Panc1 (cell line): ENCODE results near the gene RARB. TPM values are rescaled to one million over a fixed set of nuclear protein-coding genes. Genes with fewer than 3 reads are reported as not detected.

Source experiments
- ATAC-seq: fragments of 200-7000 bp; cut with Tn5 transposase; 2 replicates; pipeline ENCODE4 v1.9.1; 2020; ENCODE audit warnings: mild to moderate bottlenecking, moderate library complexity
- BruUV-seq: library from RNA; stranded (reverse); fragments of 400-500 nt; replicated peaks from 2 replicates; lab custom pipeline; 2021; lab: Mats Ljungman, UMichigan
- CTCF ChIA-PET: fragments of 300-600 bp; sonication (Branson Sonifier 250); formaldehyde crosslinking; loops from one replicate; lab custom pipeline; 2022; ENCODE audit warnings: antibody characterized with exemption; lab: Charles Lee
- POLR2A ChIA-PET: fragments of 300-600 bp; sonication (Branson Sonifier 250); formaldehyde crosslinking; loops from one replicate; lab custom pipeline; 2022; ENCODE audit warnings: antibody characterized with exemption; lab: Charles Lee
- DNase-seq: peaks from one replicate; pipeline ENCODE4 v3.0.0-alpha.2; 2010; ENCODE audit warnings: low read depth, low spot score
- H3K27ac ChIP-seq: 2 replicates; pipeline ENCODE4 v1.5.1; 2011; ENCODE audit warnings: mild to moderate bottlenecking, low read length, inconsistent platforms
- H3K27me3 ChIP-seq: fragments of 200-500 bp; sonication (Bioruptor generic); 2 replicates; pipeline ENCODE4 v1.6.0; 2014; ENCODE audit warnings: low read length, inconsistent platforms; ENCODE audit not compliant: control insufficient read depth, insufficient read depth
- H3K36me3 ChIP-seq: fragments of 200-500 bp; sonication (Bioruptor generic); 2 replicates; pipeline ENCODE4 v1.5.1; 2014; ENCODE audit warnings: inconsistent platforms, mild to moderate bottlenecking, low read length, moderate library complexity; ENCODE audit not compliant: control insufficient read depth, insufficient read depth
- H3K4me1 ChIP-seq: 2 replicates; pipeline ENCODE4 v1.5.1; 2011; ENCODE audit warnings: inconsistent platforms, mild to moderate bottlenecking, low read length, moderate library complexity; ENCODE audit not compliant: control insufficient read depth, insufficient read depth
- H3K4me3 ChIP-seq, 2 experiments: 2 replicates each; pipeline ENCODE4 v1.5.1; 2011 to 2012; ENCODE audit warnings: low read depth in 2 of 2, low read length in 2 of 2, mild to moderate bottlenecking in 2 of 2, inconsistent platforms in 1 of 2, moderate library complexity in 1 of 2
- H3K9me3 ChIP-seq: fragments of 200-500 bp; sonication (Bioruptor generic); 2 replicates; pipeline ENCODE4 v1.5.1; 2014; ENCODE audit warnings: low read depth, mild to moderate bottlenecking, inconsistent platforms, low read length, moderate library complexity; ENCODE audit not compliant: control insufficient read depth, insufficient read depth
- POLR2AphosphoS5 ChIP-seq: IDR thresholded peaks from 2 replicates; pipeline ENCODE4 v1.6.1; 2012; ENCODE audit warnings: mild to moderate bottlenecking, low read depth, low read length, moderate library complexity
- SIN3A ChIP-seq: IDR thresholded peaks from 2 replicates; pipeline ENCODE4 v1.6.1; 2012; ENCODE audit warnings: low read depth, mild to moderate bottlenecking, low read length, moderate library complexity, borderline replicate concordance; ENCODE audit not compliant: insufficient read depth
- TCF7L2 ChIP-seq: IDR thresholded peaks from 2 replicates; pipeline ENCODE4 v1.6.1; 2011; ENCODE audit warnings: mild to moderate bottlenecking, low read depth, low read length, inconsistent platforms
- in situ Hi-C: cut with HindIII; loops from 2 replicates; pipeline ENCODE4 v1.10.0; 2016; ENCODE audit warnings: low sequenced_read_pairs, low pct_unique_long_range_greater_than_20kb
- intact Hi-C: fragments of 100-400 bp; cut with micrococcal nuclease; formaldehyde crosslinking; loops from one replicate; pipeline ENCODE4 v1.10.0; 2022; ENCODE audit not compliant: unreplicated experiment
- total RNA-seq: library from RNA; stranded (reverse); gene quantifications from one replicate; pipeline ENCODE4 v1.2.1, GENCODE V29; 2021; ENCODE audit not compliant: unreplicated experiment
- TF ChIP-seq, protein P1 (sequence below): fragments of 450-650 bp; IDR thresholded peaks from 2 replicates; pipeline ENCODE4 v1.5.1; 2017; ENCODE audit warnings: mild to moderate bottlenecking
- TF ChIP-seq, protein P2 (sequence below), 2 experiments: IDR thresholded peaks; 2 replicates each; pipeline ENCODE4 v1.6.1; 2011 to 2012; ENCODE audit warnings: low read depth in 2 of 2, control low read depth in 1 of 2, low read length in 1 of 2, mild to moderate bottlenecking in 1 of 2, moderate library complexity in 1 of 2; ENCODE audit not compliant: insufficient read depth in 1 of 2

Gene RARB
- total RNA-seq, 1 experiment from 2014 or later: not detected

DNA sequence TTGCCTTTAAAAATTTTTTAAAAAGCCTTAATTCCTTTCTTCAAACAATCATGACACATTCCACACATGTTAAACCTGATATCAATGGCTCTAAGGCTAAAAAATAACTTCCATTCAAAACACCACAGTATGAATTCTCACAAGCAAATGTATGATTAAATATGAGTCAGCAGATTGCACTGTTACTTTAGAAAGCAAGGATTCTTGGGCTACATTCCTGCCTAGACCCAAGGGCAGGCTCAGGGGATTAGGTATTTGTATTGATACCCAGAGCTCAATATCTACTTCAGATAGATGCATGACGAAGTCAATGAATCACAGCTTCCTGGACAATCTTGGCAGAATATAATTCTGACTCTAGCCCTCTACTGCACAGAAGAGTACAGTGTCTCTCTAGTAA is 65.7 kb downstream of the RARB start:
- BruUV-seq: no TSS peak
- ATAC-seq: no peak
- POLR2A ChIA-PET: no interaction called here
- Histone ChIP-seq H3K27ac (no peak overlapping the region), H3K4me3 (no peak overlapping the region), H3K27me3 (no peaks in the 10 kb centered on the region), H3K9me3 (no peaks in the 10 kb centered on the region), H3K36me3 (no peaks in the 10 kb centered on the region), H3K4me1 (no peaks in the 10 kb centered on the region)
- intact Hi-C loops: no loop called here
- no peak for DNase-seq
- TF ChIP-seq, protein P1, sequence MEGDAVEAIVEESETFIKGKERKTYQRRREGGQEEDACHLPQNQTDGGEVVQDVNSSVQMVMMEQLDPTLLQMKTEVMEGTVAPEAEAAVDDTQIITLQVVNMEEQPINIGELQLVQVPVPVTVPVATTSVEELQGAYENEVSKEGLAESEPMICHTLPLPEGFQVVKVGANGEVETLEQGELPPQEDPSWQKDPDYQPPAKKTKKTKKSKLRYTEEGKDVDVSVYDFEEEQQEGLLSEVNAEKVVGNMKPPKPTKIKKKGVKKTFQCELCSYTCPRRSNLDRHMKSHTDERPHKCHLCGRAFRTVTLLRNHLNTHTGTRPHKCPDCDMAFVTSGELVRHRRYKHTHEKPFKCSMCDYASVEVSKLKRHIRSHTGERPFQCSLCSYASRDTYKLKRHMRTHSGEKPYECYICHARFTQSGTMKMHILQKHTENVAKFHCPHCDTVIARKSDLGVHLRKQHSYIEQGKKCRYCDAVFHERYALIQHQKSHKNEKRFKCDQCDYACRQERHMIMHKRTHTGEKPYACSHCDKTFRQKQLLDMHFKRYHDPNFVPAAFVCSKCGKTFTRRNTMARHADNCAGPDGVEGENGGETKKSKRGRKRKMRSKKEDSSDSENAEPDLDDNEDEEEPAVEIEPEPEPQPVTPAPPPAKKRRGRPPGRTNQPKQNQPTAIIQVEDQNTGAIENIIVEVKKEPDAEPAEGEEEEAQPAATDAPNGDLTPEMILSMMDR: no peak
- TF ChIP-seq TCF7L2: no peak
- in situ Hi-C loops: no loop called here
- CTCF ChIA-PET: no interaction called here

DNA sequence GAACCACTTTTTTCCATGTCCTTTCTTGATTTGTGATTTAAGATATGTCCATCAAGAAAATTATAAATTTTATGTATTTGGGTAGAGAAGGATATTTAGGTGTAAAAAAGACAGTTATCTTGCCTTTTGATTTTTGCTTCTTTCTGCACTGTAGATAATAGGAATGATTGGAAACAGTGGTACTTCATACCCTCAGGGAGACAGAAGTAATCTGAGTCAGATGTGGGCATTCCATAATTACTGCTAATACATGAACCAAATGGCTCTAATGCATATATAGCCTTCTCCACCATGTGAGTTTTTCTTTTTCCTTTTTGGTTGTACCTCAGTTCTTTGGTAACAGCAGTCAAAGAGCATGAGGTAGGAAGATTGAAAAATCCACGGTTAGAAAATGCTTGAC is 67.2 kb downstream of the RARB start:
- H3K4me3 ChIP-seq: no peak overlapping the region
- no peaks in the 10 kb centered on the region for H3K9me3 ChIP-seq
- no peaks in the 10 kb centered on the region for H3K27me3 ChIP-seq
- H3K4me1 ChIP-seq: no peaks in the 10 kb centered on the region
- in situ Hi-C loops: no loop called here
- ChIA-PET CTCF (no interaction called here), POLR2A (no interaction called here)
- intact Hi-C loops: no loop called here
- no TSS peak for BruUV-seq
- H3K36me3 ChIP-seq: no peaks in the 10 kb centered on the region
- no peak for DNase-seq
- H3K27ac ChIP-seq: no peak overlapping the region
- TF ChIP-seq TCF7L2 (no peak), SIN3A (no peak), POLR2AphosphoS5 (no peak)
- TF ChIP-seq, protein P1: no peak
- TF ChIP-seq, protein P2, sequence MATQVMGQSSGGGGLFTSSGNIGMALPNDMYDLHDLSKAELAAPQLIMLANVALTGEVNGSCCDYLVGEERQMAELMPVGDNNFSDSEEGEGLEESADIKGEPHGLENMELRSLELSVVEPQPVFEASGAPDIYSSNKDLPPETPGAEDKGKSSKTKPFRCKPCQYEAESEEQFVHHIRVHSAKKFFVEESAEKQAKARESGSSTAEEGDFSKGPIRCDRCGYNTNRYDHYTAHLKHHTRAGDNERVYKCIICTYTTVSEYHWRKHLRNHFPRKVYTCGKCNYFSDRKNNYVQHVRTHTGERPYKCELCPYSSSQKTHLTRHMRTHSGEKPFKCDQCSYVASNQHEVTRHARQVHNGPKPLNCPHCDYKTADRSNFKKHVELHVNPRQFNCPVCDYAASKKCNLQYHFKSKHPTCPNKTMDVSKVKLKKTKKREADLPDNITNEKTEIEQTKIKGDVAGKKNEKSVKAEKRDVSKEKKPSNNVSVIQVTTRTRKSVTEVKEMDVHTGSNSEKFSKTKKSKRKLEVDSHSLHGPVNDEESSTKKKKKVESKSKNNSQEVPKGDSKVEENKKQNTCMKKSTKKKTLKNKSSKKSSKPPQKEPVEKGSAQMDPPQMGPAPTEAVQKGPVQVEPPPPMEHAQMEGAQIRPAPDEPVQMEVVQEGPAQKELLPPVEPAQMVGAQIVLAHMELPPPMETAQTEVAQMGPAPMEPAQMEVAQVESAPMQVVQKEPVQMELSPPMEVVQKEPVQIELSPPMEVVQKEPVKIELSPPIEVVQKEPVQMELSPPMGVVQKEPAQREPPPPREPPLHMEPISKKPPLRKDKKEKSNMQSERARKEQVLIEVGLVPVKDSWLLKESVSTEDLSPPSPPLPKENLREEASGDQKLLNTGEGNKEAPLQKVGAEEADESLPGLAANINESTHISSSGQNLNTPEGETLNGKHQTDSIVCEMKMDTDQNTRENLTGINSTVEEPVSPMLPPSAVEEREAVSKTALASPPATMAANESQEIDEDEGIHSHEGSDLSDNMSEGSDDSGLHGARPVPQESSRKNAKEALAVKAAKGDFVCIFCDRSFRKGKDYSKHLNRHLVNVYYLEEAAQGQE (IDR thresholded peaks at IDR 0.05; ENCODE audit: insufficient read depth in 1 of 2, low read depth in 2 of 2, low read length in 1 of 2): no peak
- ATAC-seq: no peak
